PC-3 (cell line): Measurements from ENCODE around the gene WEE1. TPM values are rescaled to one million over a fixed set of nuclear protein-coding genes. Genes with fewer than 3 reads are reported as not detected.

Experiments
- ATAC-seq: fragments of 200-7000 bp; cut with Tn5 transposase; 2 replicates; pipeline ENCODE4 v1.9.1; 2020; ENCODE audit warnings: mild to moderate bottlenecking, moderate library complexity
- BruUV-seq: library from RNA; stranded (reverse); fragments of 400-500 nt; replicated peaks from 2 replicates; lab custom pipeline; 2021; lab: Mats Ljungman, UMichigan
- CTCF ChIA-PET: fragments of 300-600 bp; sonication (Branson Sonifier 250); formaldehyde crosslinking; loops from one replicate; lab custom pipeline; 2022; ENCODE audit warnings: antibody characterized with exemption; lab: Charles Lee
- POLR2A ChIA-PET: fragments of 300-600 bp; sonication (Branson Sonifier 250); formaldehyde crosslinking; loops from one replicate; lab custom pipeline; 2022; ENCODE audit warnings: antibody characterized with exemption; ENCODE audit not compliant: unreplicated experiment; lab: Charles Lee
- DNase-seq: peaks from one replicate; pipeline ENCODE4 v3.0.0-alpha.2; 2015
- H2AFZ ChIP-seq: fragments of 300-600 bp; sonication (generic); 2 replicates; pipeline ENCODE4 v1.6.0; 2016; ENCODE audit warnings: antibody characterized with exemption, low read length
- H3F3A ChIP-seq: fragments of 300-600 bp; sonication (generic); one replicate; pipeline ENCODE4 v1.6.0; 2017; ENCODE audit warnings: antibody characterized with exemption, low read length, control low read depth, mild to moderate bottlenecking; ENCODE audit not compliant: unreplicated experiment
- H3K27ac ChIP-seq: fragments of 300-600 bp; sonication (generic); 2 replicates; pipeline ENCODE4 v1.5.1; 2016; ENCODE audit warnings: mild to moderate bottlenecking, low read length
- H3K27me3 ChIP-seq: fragments of 300-600 bp; sonication (generic); 2 replicates; pipeline ENCODE4 v1.6.1; 2016; ENCODE audit warnings: low read length, mixed read lengths
- H3K36me3 ChIP-seq: fragments of 300-600 bp; sonication (generic); 2 replicates; pipeline ENCODE4 v1.6.1; 2016; ENCODE audit warnings: low read depth, mixed run types, low read length, mixed read lengths
- H3K4me1 ChIP-seq: fragments of 300-600 bp; sonication (generic); 2 replicates; pipeline ENCODE4 v1.5.1; 2016; ENCODE audit warnings: low read length; ENCODE audit not compliant: insufficient read depth
- H3K4me2 ChIP-seq: fragments of 300-600 bp; sonication (generic); 2 replicates; pipeline ENCODE4 v1.6.0; 2016; ENCODE audit warnings: low read length
- H3K4me3 ChIP-seq: fragments of 300-600 bp; sonication (generic); 2 replicates; pipeline ENCODE4 v1.5.1; 2016; ENCODE audit warnings: mild to moderate bottlenecking, low read length, mixed read lengths
- H3K79me2 ChIP-seq: fragments of 300-600 bp; sonication (generic); 2 replicates; pipeline ENCODE4 v1.6.1; 2017; ENCODE audit warnings: low read length, mixed read lengths
- H3K9ac ChIP-seq: fragments of 300-600 bp; sonication (generic); 2 replicates; pipeline ENCODE4 v1.6.0; 2016; ENCODE audit warnings: mild to moderate bottlenecking, low read length
- H3K9me2 ChIP-seq: fragments of 300-600 bp; sonication (generic); replicated peaks from 2 replicates; pipeline ENCODE4 v1.6.1; 2016; ENCODE audit warnings: mixed run types, low read length, mixed read lengths
- H3K9me3 ChIP-seq: fragments of 300-600 bp; sonication (generic); 2 replicates; pipeline ENCODE4 v1.6.1; 2016; ENCODE audit warnings: low read length, mixed read lengths
- H4K20me1 ChIP-seq: fragments of 300-600 bp; sonication (generic); 2 replicates; pipeline ENCODE4 v1.6.1; 2016; ENCODE audit warnings: low read length, mixed read lengths
- CTCF ChIP-seq: fragments of 300-600 bp; sonication (generic); conservative IDR thresholded peaks from 2 replicates; pipeline ENCODE4 v1.5.1; 2017; ENCODE audit warnings: antibody characterized with exemption, low read depth, mild to moderate bottlenecking, low read length
- EZH2 ChIP-seq: fragments of 300-600 bp; sonication (generic); IDR thresholded peaks from one replicate; pipeline ENCODE4 v1.6.1; 2017; ENCODE audit warnings: antibody characterized with exemption, mild to moderate bottlenecking, low read length; ENCODE audit not compliant: unreplicated experiment
- EZH2phosphoT487 ChIP-seq: fragments of 300-600 bp; sonication (generic); IDR thresholded peaks from 2 replicates; pipeline ENCODE4 v1.6.1; 2018; ENCODE audit warnings: mild to moderate bottlenecking, antibody characterized with exemption, low read length, borderline replicate concordance
- intact Hi-C: fragments of 100-400 bp; cut with micrococcal nuclease; formaldehyde crosslinking; loops from 2 replicates; pipeline ENCODE4 v1.9.0; 2023
- total RNA-seq: library from RNA; depleted of rRNA; stranded (reverse); fragments of >200 nt; gene quantifications from 2 replicates; pipeline ENCODE4 v1.2.3, GENCODE V29; 2014

Gene WEE1
- total RNA-seq, 1 experiment from 2014 or later = 46.9 TPM

GRCh38 chr11:9590717-9591116 lies 17.2 kb downstream of the WEE1 start:
- no peak overlapping the region for H3K9ac ChIP-seq
- H3K27me3 ChIP-seq = no peaks in the 10 kb centered on the region
- intact Hi-C loops = no loop called here
- ATAC-seq = no peak
- POLR2A ChIA-PET = interaction anchor here (0.5 to 0.6 kb wide), 2 partner anchors 17 to 22 kb away, joined by 3 to 4 read pairs; no protein-coding TSS in a partner anchor
- H3K9me3 ChIP-seq = no peaks in the 10 kb centered on the region
- no peak overlapping the region for H3K4me3 ChIP-seq
- no peaks in the 10 kb centered on the region for H3K79me2 ChIP-seq
- peaks cover 38% of the 10 kb centered on the region for H3K36me3 ChIP-seq
- CTCF ChIA-PET = no interaction called here
- no peak overlapping the region for H3K27ac ChIP-seq
- H3K4me1 ChIP-seq = no peaks in the 10 kb centered on the region
- no peak overlapping the region for H2AFZ ChIP-seq
- H3F3A ChIP-seq = no peaks in the 10 kb centered on the region
- DNase-seq = no peak
- no peak overlapping the region for H3K4me2 ChIP-seq
- TF ChIP-seq EZH2 (no peak), CTCF (no peak), EZH2phosphoT487 (no peak)
- 0 out of 2 replicates have a peak, but pooled peaks cover 3% of the 10 kb centered on the region for H4K20me1 ChIP-seq
- no peaks in the 10 kb centered on the region for H3K9me2 ChIP-seq
- no TSS peak for BruUV-seq

DNA sequence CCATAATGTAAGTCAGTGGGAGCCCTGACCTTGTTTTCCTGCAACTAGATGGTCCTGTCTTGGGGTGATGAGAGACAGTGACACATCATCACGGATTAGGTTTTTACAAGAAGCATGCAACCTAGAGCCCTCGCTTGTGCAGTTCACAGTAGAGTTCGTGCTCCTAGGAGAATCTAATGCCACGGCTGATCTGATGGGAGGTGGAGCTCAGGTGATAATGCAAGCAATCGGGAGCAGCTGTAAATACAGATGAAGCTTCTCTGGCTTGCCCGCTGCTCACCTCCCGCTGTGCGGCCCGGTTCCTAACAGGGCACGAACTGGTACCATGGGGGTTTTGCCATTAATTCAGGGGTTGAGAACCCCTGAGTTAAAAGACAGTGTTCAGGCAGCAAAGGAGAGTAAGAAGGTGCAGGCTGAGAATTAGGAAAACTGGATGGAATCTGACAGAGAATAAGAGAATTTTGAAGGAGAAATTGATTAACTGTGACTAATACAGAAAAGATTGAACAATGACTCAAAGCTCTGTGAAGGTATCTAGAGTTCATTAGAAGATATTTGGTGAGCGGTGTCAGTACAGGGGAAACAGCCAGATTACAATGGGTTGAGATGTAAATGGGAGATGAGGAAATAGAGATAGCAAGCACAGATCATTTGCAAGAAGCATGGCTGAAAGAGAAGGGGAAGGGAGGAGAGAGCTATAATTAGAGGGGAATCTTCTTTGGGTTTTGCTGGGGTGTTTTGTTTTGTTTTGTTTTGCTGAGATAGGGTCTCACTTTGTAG lies 21.0 kb downstream of the WEE1 start:
- H3K27me3 ChIP-seq = no peaks in the 10 kb centered on the region
- H3F3A ChIP-seq = no peaks in the 10 kb centered on the region
- no peaks in the 10 kb centered on the region for H3K79me2 ChIP-seq
- H3K4me3 ChIP-seq = no peak overlapping the region
- intact Hi-C loops = no loop called here
- H2AFZ ChIP-seq = no peak overlapping the region
- POLR2A ChIA-PET = interaction anchor here (0.6 kb wide), 1 partner anchor 19 kb away, joined by 4 read pairs; no protein-coding TSS in a partner anchor
- H3K4me1 ChIP-seq = no peaks in the 10 kb centered on the region
- no peaks in the 10 kb centered on the region for H3K9me2 ChIP-seq
- H3K9me3 ChIP-seq = no peaks in the 10 kb centered on the region
- H3K36me3 ChIP-seq = peaks cover 4% of the 10 kb centered on the region
- TF ChIP-seq EZH2phosphoT487 (no peak), CTCF (no peak), EZH2 (no peak)
- no peak overlapping the region for H3K4me2 ChIP-seq
- ATAC-seq (no peak), DNase-seq (no peak)
- H3K9ac ChIP-seq = no peak overlapping the region
- CTCF ChIA-PET = no interaction called here
- H3K27ac ChIP-seq = no peak overlapping the region
- no peaks in the 10 kb centered on the region for H4K20me1 ChIP-seq
- BruUV-seq = no TSS peak

DNA sequence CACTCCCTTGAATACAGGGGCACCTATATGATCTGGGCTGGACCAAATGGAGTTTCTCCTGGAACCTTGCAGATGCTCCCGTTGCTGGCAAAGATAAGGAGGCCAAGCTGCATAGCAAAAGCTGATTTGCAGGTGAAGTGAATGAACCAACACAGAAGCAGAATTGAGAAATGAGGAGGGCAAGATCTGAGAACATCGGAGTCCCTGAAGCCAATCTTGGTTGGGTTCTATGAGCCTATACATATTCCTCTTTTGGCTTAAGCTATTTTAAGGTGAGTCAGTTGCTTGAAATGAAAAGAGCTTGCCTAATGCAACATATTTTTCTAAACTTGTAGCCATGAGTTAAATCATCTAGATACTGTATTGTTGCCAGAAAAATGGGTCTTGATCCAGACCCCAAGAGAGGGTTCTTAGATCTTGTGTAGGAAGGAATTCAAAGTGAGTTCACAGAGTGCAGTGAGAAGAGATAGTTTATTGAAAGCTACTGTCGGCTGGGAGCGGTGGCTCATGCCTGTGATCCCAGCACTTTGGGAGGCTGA lies 23.5 kb downstream of the WEE1 start:
- H3K79me2 ChIP-seq = no peaks in the 10 kb centered on the region
- POLR2A ChIA-PET = interaction anchor here (0.6 kb wide), 2 partner anchors 8 to 23 kb away, joined by 6 to 10 read pairs; partner anchors contain the start of gene WEE1
- H3K4me1 ChIP-seq = peaks cover 17% of the 10 kb centered on the region
- no peaks in the 10 kb centered on the region for H3K27me3 ChIP-seq
- H4K20me1 ChIP-seq = no peaks in the 10 kb centered on the region
- H3K9ac ChIP-seq = no peak overlapping the region
- BruUV-seq = no TSS peak
- DNase-seq (no peak), ATAC-seq (no peak)
- intact Hi-C loops = no loop called here
- H3K9me2 ChIP-seq = no peaks in the 10 kb centered on the region
- H3K9me3 ChIP-seq = no peaks in the 10 kb centered on the region
- CTCF ChIA-PET = no interaction called here
- no peak overlapping the region for H2AFZ ChIP-seq
- H3K36me3 ChIP-seq = no peaks in the 10 kb centered on the region
- no peaks in the 10 kb centered on the region for H3F3A ChIP-seq
- TF ChIP-seq CTCF (no peak), EZH2phosphoT487 (no peak), EZH2 (no peak)
- H3K4me3 ChIP-seq = no peak overlapping the region
- no peak overlapping the region for H3K27ac ChIP-seq
- no peak overlapping the region for H3K4me2 ChIP-seq
